GM19023 (cell line): ENCODE data around the gene P2RY6.
A peak's percentile ranks its signal among the peaks of the same experiment; 100 is the strongest.

Experiments used
- ATAC-seq: cut with Tn5 transposase; IDR thresholded peaks from one replicate; pipeline ENCODE4 v1.9.1; 2021; ENCODE audit warnings: mild to moderate bottlenecking, moderate library complexity; ENCODE audit not compliant: unreplicated experiment

The P2RY6 gene

GRCh38 chr11:73314117-73314961, 42.2 kb downstream of the P2RY6 start:
- ATAC-seq, result no peak

- no peak for ATAC-seq
Measured at GRCh38 chr11:73315293-73316020, 43.3 kb downstream of the P2RY6 start.

DNA sequence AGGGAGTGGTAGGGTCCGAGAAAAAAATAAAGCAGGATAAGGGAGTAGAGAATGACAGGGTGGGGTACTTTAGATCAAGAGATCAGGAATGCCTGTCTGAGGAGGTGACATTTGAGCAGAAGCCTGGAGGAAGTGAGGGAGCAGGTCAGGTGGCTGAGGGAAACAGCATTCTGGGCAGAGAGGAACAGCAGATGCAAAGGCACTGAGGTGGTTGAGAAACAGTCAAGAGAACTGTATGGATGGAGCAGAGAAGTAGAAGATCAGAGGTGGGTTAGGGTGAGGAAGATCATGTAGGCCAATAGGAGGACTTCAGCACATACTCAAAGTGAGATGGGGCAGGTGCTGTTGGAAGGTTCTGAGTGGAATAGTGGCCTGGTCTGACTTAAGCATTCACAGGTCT, 44.3 kb downstream of the P2RY6 start:
- ATAC-seq, result no peak

GRCh38 chr11:73317373-73317772, 45.2 kb downstream of the P2RY6 start:
- no peak for ATAC-seq

- ATAC-seq, result no peak
Measured at GRCh38 chr11:73317803-73318202, 45.7 kb downstream of the P2RY6 start.

- no peak for ATAC-seq
Measured at GRCh38 chr11:73318501-73319011, 46.4 kb downstream of the P2RY6 start.

DNA sequence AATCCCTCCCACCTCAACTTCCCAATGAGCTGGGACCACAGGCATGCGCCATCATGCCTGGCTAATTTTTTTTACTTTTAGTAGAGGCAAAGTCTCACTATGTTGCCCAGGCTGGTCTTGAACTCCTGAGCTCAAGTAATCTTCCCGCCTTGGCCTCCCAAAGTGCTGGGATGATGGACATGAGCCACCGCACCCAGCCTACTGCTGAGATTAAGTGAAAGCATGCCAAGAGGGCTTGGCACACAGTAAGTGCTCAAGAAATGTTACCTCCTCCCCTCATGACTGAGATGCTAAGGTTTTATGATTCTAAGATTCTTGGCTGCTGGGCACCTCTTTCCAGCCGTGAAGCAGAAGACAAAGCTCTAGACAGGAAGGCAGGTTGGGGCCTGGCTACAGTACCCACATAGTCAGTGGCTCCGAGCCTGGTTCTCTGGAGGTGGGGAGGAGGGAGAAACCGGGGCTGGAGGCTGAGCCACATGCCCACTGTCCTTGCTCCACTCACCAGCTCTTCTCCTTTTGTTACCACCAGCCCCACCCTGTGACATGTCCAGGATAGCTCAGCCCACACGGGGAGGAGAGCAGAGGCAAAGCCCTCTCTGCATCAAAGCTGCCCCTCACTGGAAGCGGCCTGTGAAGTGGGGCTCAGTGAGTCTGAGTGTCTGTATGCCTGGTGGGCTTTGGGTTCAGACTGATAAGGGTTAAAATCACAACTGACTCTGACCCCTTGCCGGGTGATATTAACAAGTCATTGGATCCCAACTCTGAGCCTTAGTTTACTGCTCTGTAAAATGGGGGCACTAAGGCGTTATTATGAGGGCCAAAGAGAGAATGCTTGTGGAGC, 48.8 kb downstream of the P2RY6 start:
- ATAC-seq, result no peak

- ATAC-seq, result no peak
Measured at GRCh38 chr11:73321604-73322381, 49.7 kb downstream of the P2RY6 start.

DNA sequence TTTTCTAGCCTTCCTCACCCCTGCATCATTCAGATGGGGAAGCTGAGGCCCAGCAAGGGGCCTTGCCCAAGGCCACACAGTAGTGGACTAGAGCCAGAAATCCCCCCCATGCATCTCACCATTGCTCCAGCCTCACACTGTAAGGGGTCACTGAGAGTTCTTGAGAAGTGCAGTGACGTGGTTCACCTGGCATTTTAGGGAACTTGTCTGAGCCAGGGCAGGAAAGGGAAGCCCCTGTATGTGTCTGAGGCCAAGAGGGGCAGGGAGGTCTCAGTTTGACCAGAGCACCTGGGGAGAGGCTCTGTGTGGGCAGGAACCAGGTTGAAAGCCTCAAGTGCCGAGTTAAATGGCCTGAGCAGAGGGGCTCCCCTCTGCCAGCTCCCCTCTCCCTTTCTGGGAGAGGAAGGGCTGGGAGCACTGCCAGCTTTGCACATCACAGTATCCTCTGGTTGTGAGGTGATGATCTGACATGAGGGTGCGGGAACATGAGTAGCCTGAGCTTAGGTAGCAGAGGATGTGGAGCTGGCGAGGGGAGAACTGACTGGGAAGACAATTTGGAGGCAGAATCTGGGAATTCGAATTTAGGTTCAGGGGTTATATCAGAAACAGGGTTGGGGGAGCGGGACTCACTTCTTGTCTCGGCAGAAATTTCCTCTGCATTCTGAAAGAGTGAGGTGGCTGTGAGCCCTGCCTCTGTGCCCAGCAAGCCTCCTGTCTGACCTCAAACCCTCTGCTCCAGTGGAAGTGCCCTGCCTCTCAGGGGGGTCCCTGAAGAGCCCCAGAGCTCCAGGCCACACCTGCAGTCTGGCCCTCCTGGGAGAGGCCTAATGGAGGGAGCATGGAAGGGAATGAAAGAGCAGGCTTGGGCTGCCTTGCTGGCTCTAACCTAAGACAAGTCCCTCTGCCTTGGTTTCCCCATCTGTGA, 50.5 kb downstream of the P2RY6 start:
- ATAC-seq, result no peak

- ATAC-seq, result no peak
Measured at GRCh38 chr11:73323464-73323863, 51.3 kb downstream of the P2RY6 start.

- ATAC-seq, result no peak
Measured at GRCh38 chr11:73324116-73324515, 52.0 kb downstream of the P2RY6 start.

DNA sequence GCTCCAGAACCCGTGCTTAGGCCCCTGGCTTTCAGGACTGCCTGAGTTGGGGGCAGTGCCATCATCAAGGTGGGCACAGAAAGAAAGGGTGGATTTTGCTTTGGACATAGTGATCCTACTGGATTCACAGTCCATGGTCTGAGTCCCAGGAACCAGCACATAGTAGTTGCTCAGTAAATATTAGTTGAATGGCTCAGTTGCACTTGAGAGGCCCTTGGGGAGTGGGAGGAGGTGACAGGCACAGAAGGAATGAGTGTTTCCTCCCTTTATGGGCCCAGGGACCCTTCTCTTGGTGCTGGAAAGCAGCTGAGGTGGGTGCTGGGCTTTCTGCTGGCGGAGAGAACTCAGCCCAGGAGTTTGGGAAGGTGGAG, 52.5 kb downstream of the P2RY6 start:
- ATAC-seq, result peak; percentile 5

GRCh38 chr11:73325036-73325981, 53.2 kb downstream of the P2RY6 start:
- ATAC-seq, result peak; percentile 68

DNA sequence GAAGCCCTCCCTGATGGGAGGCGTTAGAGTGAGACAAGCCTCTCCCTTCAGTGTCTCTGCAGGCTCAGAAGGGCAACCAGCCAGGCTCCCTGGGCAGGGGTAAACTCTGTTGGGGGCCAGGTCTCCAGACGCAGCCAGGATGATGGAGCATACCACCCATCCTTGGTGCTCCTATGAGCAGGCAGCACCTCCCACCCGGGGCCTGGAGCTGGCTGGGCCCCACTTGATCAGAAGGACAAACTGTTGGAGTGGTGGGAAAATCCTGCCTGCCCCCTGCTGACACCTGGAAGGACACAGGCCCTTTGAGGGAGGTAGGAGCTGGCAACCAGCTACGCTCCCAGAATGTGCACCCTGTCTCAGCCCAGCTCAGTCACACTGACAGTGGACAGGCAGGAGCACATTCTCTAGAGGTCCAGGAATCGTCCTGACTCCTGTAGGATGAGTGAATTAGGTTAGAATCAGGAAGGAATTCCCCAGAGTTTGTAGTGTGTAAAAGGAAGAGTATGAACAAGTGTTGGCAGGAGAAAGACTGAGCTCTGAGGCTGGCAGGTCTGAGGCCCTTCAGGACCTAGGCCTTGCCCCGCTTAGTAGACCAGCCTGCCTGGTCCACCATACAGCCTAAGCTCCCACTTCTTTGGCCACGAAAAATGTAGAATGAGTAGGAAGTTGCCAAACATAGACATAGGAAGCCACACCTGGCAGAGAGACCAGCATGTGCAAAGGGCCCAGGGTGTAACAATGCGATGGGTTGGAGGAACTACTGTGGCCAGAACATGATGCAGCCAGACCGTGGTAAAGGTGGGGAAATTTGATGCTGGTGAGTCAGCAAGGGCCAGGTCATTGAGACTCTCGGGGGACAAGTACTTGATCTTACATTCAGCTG, 55.0 kb downstream of the P2RY6 start:
- ATAC-seq, result no peak

- no peak for ATAC-seq
Measured at GRCh38 chr11:73327812-73328364, 55.8 kb downstream of the P2RY6 start.

GRCh38 chr11:73330569-73331093, 58.5 kb downstream of the P2RY6 start:
- ATAC-seq, result no peak
